Left lung (tissue), 10 donors: ENCODE data around the gene CFAP58. TPM values are rescaled to one million over a fixed set of nuclear protein-coding genes. Genes with fewer than 3 reads are reported as not detected.
"Not testable (repeated sequence)": the region's sequence is repeated elsewhere in the genome, so short reads cannot be mapped to it uniquely, and the experiment has no call there.

ENCODE experiments used
- ATAC-seq: fragments of 200-7000 bp; cut with Tn5 transposase; one replicate; pipeline ENCODE4 v1.9.1; 2020; ENCODE audit warnings: moderate library complexity
- DNase-seq, 4 donors: peaks; one replicate each; pipeline ENCODE4 v3.0.0-alpha.2; 2013 to 2020
- H3K27ac ChIP-seq, 2 donors: fragments of 200-600 bp; sonication (generic) in 1 of 2; one replicate each; pipeline versions ENCODE4 v1.5.0 to v1.8.0; 2020 to 2021
- H3K27me3 ChIP-seq, 2 donors: fragments of 200-600 bp; sonication (generic) in 1 of 2; one replicate each; pipeline versions ENCODE4 v1.5.0 to v1.8.0; 2020 to 2021
- H3K36me3 ChIP-seq, 2 donors: fragments of 200-600 bp; sonication (generic) in 1 of 2; one replicate each; pipeline versions ENCODE4 v1.5.0 to v1.8.0; 2020 to 2021
- H3K4me1 ChIP-seq, 2 donors: fragments of 200-600 bp; one replicate each; pipeline ENCODE4 v1.8.0; 2021
- H3K4me3 ChIP-seq, 2 donors: fragments of 200-600 bp; sonication (generic) in 1 of 2; one replicate each; pipeline versions ENCODE4 v1.5.0 to v1.8.0; 2020 to 2021; ENCODE audit warnings: mild to moderate bottlenecking in 1 of 2
- H3K9me3 ChIP-seq, 2 donors: fragments of 200-600 bp; sonication (generic) in 1 of 2; one replicate each; pipeline versions ENCODE4 v1.5.0 to v1.8.0; 2020 to 2021
- CTCF ChIP-seq, 2 donors: fragments of 200-600 bp; sonication (generic) in 1 of 2; IDR thresholded peaks; one replicate each; pipeline versions ENCODE4 v1.5.0 to v1.8.0; 2021; ENCODE audit warnings: antibody characterized with exemption in 2 of 2
- intact Hi-C, 2 donors: fragments of 100-400 bp; cut with DNase I; formaldehyde crosslinking; loops; one replicate each; pipeline versions ENCODE4 v1.11.2 to v1.14.2; 2022
- polyA plus RNA-seq, 6 donors: library from polyadenylated mRNA; unstranded; fragments of 120-200 nt; gene quantifications; one replicate each; pipeline ENCODE4 v1.2.1, GENCODE V29; 2013; ENCODE audit not compliant: insufficient read length in 6 of 6
- total RNA-seq, 2 donors: library from RNA; stranded (reverse); fragmentation: NEBNext Ultra II Directional; extraction: Animal tissue kit (Norgen Biotek cat#: 25700); gene quantifications; one replicate each; pipeline ENCODE4 v1.2.1, GENCODE V29; 2021
- donor health status: DM: no; HTN: yes; CAD: no.
- donor health status: DM: no; HTN: no; CAD: no.

CFAP58 gene
- total and polyA plus RNA-seq, 8 donors = 0.29 to 2.2 (median 1.6) TPM

GRCh38 chr10:104452977-104453376 lies 99.3 kb downstream of the CFAP58 start:
- Histone ChIP-seq H3K4me3 (no peak overlapping the region), H3K4me1 (no peaks in the 10 kb centered on the region), H3K27ac (no peak overlapping the region), H3K36me3 (no peaks in the 10 kb centered on the region), H3K27me3 (no peaks in the 10 kb centered on the region), H3K9me3 (no peaks in the 10 kb centered on the region)
- DNase-seq = no peak
- intact Hi-C loops = no loop called here
- ATAC-seq = no peak
- TF ChIP-seq CTCF (IDR thresholded peaks at IDR 0.05) = no peak

- Histone ChIP-seq H3K36me3 (no peaks in the 10 kb centered on the region), H3K9me3 (no peaks in the 10 kb centered on the region), H3K27ac (no peak overlapping the region), H3K27me3 (no peaks in the 10 kb centered on the region), H3K4me3 (no peak overlapping the region), H3K4me1 (no peaks in the 10 kb centered on the region)
- DNase-seq = no peak
- intact Hi-C loops = no loop called here
- TF ChIP-seq CTCF (IDR thresholded peaks at IDR 0.05) = no peak
- ATAC-seq = no peak
Measured at GRCh38 chr10:104456802-104457542, 103.3 kb downstream of the CFAP58 start.

- no peaks in the 10 kb centered on the region for H3K27me3 ChIP-seq
- H3K9me3 ChIP-seq = no peaks in the 10 kb centered on the region
- no peaks in the 10 kb centered on the region for H3K36me3 ChIP-seq
- ATAC-seq (no peak), DNase-seq (no peak)
- no peaks in the 10 kb centered on the region for H3K4me1 ChIP-seq
- H3K4me3 ChIP-seq = no peak overlapping the region
- no peak overlapping the region for H3K27ac ChIP-seq
- TF ChIP-seq CTCF (IDR thresholded peaks at IDR 0.05) = no peak
- intact Hi-C loops = no loop called here
Measured at GRCh38 chr10:104457543-104457828, 103.9 kb downstream of the CFAP58 start.

GRCh38 chr10:104465575-104465974 lies 111.9 kb downstream of the CFAP58 start:
- not testable (repeated sequence) for H3K36me3 ChIP-seq, ATAC-seq

GRCh38 chr10:104468818-104469217 lies 115.2 kb downstream of the CFAP58 start:
- intact Hi-C loops, H3K4me3 ChIP-seq, H3K27ac ChIP-seq, H3K36me3 ChIP-seq, H3K4me1 ChIP-seq, ATAC-seq, H3K27me3 ChIP-seq, DNase-seq: not testable (repeated sequence)
- peaks cover 0 to 14% of the 10 kb centered on the region in 2 donors for H3K9me3 ChIP-seq

More at GRCh38 chr10:104465575-104465974, 111.9 kb downstream of the CFAP58 start:
- peaks cover 0 to 18% of the 10 kb centered on the region in 2 donors for H3K9me3 ChIP-seq
- H3K27me3 ChIP-seq, H3K4me1 ChIP-seq, intact Hi-C loops, H3K4me3 ChIP-seq, DNase-seq, H3K27ac ChIP-seq: not testable (repeated sequence)

GRCh38 chr10:104472505-104472904 lies 118.9 kb downstream of the CFAP58 start:
- no peaks in the 10 kb centered on the region for H3K9me3 ChIP-seq
- intact Hi-C loops = no loop called here
- DNase-seq (no peak), ATAC-seq (no peak)
- H3K36me3 ChIP-seq = no peaks in the 10 kb centered on the region
- no peak overlapping the region for H3K27ac ChIP-seq
- TF ChIP-seq CTCF (IDR thresholded peaks at IDR 0.05) = no peak
- no peaks in the 10 kb centered on the region for H3K4me1 ChIP-seq
- H3K27me3 ChIP-seq = no peaks in the 10 kb centered on the region
- no peak overlapping the region for H3K4me3 ChIP-seq
